Fibroblast of lung (primary cell): ENCODE measurements around the gene EXPH5. TPM values are rescaled to one million over a fixed set of nuclear protein-coding genes. Genes with fewer than 3 reads are reported as not detected.

Experiments used
- DNase-seq, 2 donors: peaks; one replicate each; pipeline versions ENCODE4 v3.0.0 to v3.0.0-alpha.2; 2010; ENCODE audit warnings: low read depth in 2 of 2
- H2AFZ ChIP-seq: 2 replicates; pipeline ENCODE4 v1.5.1; 2012; ENCODE audit warnings: low read length, control low read depth, inconsistent platforms
- H3K27ac ChIP-seq: 2 replicates; pipeline ENCODE4 v1.5.1; 2011; ENCODE audit warnings: low read length, control low read depth; ENCODE audit not compliant: insufficient read depth
- H3K27me3 ChIP-seq: 2 replicates; pipeline ENCODE4 v1.5.1; 2011; ENCODE audit warnings: mild to moderate bottlenecking, low read length; ENCODE audit not compliant: control insufficient read depth, insufficient read depth
- H3K36me3 ChIP-seq: 2 replicates; pipeline ENCODE4 v1.5.1; 2011; ENCODE audit warnings: low read length; ENCODE audit not compliant: control insufficient read depth, insufficient read depth
- H3K4me1 ChIP-seq: 2 replicates; pipeline ENCODE4 v1.5.1; 2011; ENCODE audit warnings: low read length; ENCODE audit not compliant: control insufficient read depth, insufficient read depth; ENCODE audit errors: extremely low read depth
- H3K4me2 ChIP-seq: 2 replicates; pipeline ENCODE4 v1.5.1; 2011; ENCODE audit warnings: low read length, control low read depth; ENCODE audit not compliant: insufficient read depth; ENCODE audit errors: extremely low read depth
- H3K4me3 ChIP-seq, 4 experiments: fragments of 200-600 bp in 1 of 4; sonication (generic) in 1 of 4; replicated peaks in 1 of 4; 2 replicates each; pipeline ENCODE4 v1.5.1; 2011 to 2016; ENCODE audit warnings: low read length in 4 of 4, low read depth in 3 of 4, mild to moderate bottlenecking in 3 of 4, control low read depth in 2 of 4, inconsistent platforms in 1 of 4, mixed read lengths in 1 of 4; ENCODE audit not compliant: insufficient read depth in 1 of 4; ENCODE audit errors: control extremely low read depth in 1 of 4
- H3K79me2 ChIP-seq: 2 replicates; pipeline ENCODE4 v1.5.1; 2012; ENCODE audit warnings: mild to moderate bottlenecking, low read length, inconsistent platforms; ENCODE audit not compliant: control insufficient read depth, insufficient read depth
- H3K9ac ChIP-seq: 2 replicates; pipeline ENCODE4 v1.5.1; 2011; ENCODE audit warnings: mild to moderate bottlenecking, low read length, control low read depth; ENCODE audit not compliant: insufficient read depth
- H3K9me3 ChIP-seq: 2 replicates; pipeline ENCODE4 v1.5.1; 2012; ENCODE audit warnings: low read depth, low read length; ENCODE audit not compliant: control insufficient read depth, insufficient read depth
- H4K20me1 ChIP-seq: 2 replicates; pipeline ENCODE4 v1.5.1; 2011; ENCODE audit warnings: low read length; ENCODE audit not compliant: control insufficient read depth, insufficient read depth; ENCODE audit errors: extremely low read depth
- EZH2 ChIP-seq: IDR thresholded peaks from 2 replicates; pipeline ENCODE4 v1.5.1; 2012; ENCODE audit warnings: low read length, control low read depth, mild to moderate bottlenecking; ENCODE audit errors: missing control alignments
- polyA plus RNA-seq, 2 donors: library from polyadenylated mRNA; depleted of rRNA in 1 of 2; stranded (reverse) in 1 of 2; unstranded in 1 of 2; fragments of >200 nt; gene quantifications; 2 replicates each; pipeline ENCODE4 v1.2.1, GENCODE V29; 2011 to 2012; ENCODE audit warnings: missing spikeins in 1 of 2
- total RNA-seq: library from RNA; depleted of rRNA; stranded (reverse); fragments of >200 nt; gene quantifications from 2 replicates; pipeline ENCODE4 v1.2.1, GENCODE V29; 2014
- TF ChIP-seq, protein P1 (sequence below), 2 donors: IDR thresholded peaks in 1 of 2; conservative IDR thresholded peaks in 1 of 2; 1 replicate in 1 of 2; 2 replicates in 1 of 2; pipeline ENCODE4 v1.5.1; 2011 to 2012; ENCODE audit warnings: low read length in 2 of 2, control low read depth in 1 of 2, inconsistent platforms in 1 of 2, low read depth in 1 of 2, mild to moderate bottlenecking in 1 of 2

EXPH5 gene
- total and polyA plus RNA-seq, 2 donors (not counting 1 experiment from before 2014, with no cell fraction given): 2.9 to 11.2 TPM

DNA sequence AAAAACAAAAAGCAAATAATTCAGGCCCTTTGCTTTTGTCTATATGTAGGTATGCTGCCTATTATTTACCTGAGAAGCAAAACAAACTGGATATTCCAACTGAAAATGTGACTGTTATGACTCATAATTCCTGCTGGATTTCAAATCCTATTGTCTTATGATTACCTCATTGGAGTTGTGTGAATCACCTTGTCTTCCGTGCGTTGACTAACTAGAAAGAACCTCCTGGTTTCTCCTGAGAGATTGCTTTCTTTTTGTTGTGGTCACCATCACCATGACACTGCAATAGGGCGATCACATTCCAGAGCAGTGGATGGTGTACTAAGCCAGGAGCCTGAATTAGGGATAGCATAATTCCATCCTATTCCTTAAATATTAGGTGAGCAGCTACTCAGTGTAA lies 23.0 kb upstream of the EXPH5 start:
- Histone ChIP-seq H2AFZ (no peak overlapping the region), H3K4me2 (no peak overlapping the region), H3K79me2 (no peaks in the 10 kb centered on the region), H3K4me3 (no peak overlapping the region), H3K9ac (no peak overlapping the region), H3K27me3 (no peaks in the 10 kb centered on the region), H3K36me3 (no peaks in the 10 kb centered on the region), H3K9me3 (no peaks in the 10 kb centered on the region), H4K20me1 (no peaks in the 10 kb centered on the region), H3K4me1 (no peaks in the 10 kb centered on the region), H3K27ac (no peak overlapping the region)
- DNase-seq: peak; percentile 7 to 97
- TF ChIP-seq, protein P1, sequence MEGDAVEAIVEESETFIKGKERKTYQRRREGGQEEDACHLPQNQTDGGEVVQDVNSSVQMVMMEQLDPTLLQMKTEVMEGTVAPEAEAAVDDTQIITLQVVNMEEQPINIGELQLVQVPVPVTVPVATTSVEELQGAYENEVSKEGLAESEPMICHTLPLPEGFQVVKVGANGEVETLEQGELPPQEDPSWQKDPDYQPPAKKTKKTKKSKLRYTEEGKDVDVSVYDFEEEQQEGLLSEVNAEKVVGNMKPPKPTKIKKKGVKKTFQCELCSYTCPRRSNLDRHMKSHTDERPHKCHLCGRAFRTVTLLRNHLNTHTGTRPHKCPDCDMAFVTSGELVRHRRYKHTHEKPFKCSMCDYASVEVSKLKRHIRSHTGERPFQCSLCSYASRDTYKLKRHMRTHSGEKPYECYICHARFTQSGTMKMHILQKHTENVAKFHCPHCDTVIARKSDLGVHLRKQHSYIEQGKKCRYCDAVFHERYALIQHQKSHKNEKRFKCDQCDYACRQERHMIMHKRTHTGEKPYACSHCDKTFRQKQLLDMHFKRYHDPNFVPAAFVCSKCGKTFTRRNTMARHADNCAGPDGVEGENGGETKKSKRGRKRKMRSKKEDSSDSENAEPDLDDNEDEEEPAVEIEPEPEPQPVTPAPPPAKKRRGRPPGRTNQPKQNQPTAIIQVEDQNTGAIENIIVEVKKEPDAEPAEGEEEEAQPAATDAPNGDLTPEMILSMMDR (conservative IDR thresholded peaks at IDR 0.05 in 1 of 2, IDR thresholded peaks at IDR 0.05 in 1 of 2; ENCODE audit: low read depth in 1 of 2, low read length in 2 of 2): no peak
- TF ChIP-seq EZH2: no peak

DNA sequence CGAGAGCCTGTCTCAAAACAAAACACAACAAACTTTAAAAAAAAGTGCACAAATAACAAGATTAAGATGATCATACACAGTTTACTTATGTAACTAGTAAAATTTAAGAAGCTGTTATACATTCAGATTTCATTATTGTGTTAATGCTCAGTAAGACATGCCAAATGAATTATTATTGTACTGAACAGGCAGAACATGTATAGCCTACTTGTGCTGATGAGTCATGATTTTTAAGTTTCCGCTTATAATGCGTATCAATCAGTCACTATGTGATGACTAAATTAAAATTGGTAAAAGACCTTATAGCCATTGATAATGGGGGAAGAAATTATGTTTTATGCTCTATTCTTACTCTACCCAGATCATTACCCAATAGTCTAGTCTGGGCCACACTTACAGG lies 20.5 kb upstream of the EXPH5 start:
- H3K79me2 ChIP-seq: no peaks in the 10 kb centered on the region
- DNase-seq: peak in 1 of 2 donors; percentile 10
- no peak overlapping the region for H3K9ac ChIP-seq

DNA sequence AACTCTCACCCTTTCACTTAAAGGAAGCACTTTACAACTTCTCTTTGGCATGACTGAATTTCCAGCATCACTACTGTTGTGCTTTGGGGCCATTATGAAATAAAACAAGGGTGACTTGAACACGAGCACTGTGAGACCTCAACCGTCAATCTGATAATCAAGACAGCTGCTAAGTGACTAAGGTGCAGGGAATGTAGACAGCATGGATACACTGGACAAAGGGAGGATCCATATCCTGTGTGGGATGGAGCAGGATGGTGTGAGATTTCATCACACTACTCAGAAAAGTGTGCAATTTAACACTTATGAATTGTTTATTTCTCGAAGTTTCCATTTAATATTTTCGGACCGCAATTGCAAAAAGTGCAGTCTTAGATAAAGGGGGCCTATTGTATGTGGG lies 16.1 kb upstream of the EXPH5 start:
- no peak overlapping the region for H3K9ac ChIP-seq
- peak; percentile 9 to 75 for DNase-seq
- H3K79me2 ChIP-seq: no peaks in the 10 kb centered on the region
- H3K27me3 ChIP-seq: no peaks in the 10 kb centered on the region
- no peak overlapping the region for H2AFZ ChIP-seq
- no peaks in the 10 kb centered on the region for H3K36me3 ChIP-seq
- H3K27ac ChIP-seq: no peak overlapping the region
- H4K20me1 ChIP-seq: no peaks in the 10 kb centered on the region
- no peak for TF ChIP-seq EZH2
- TF ChIP-seq, protein P1 (conservative IDR thresholded peaks at IDR 0.05 in 1 of 2, IDR thresholded peaks at IDR 0.05 in 1 of 2; ENCODE audit: low read depth in 1 of 2, low read length in 2 of 2): no peak
- H3K4me1 ChIP-seq: no peaks in the 10 kb centered on the region
- no peaks in the 10 kb centered on the region for H3K9me3 ChIP-seq
- no peak overlapping the region for H3K4me2 ChIP-seq
- no peak overlapping the region for H3K4me3 ChIP-seq

More for the DNA sequence above, 20.5 kb upstream of the EXPH5 start:
- H3K36me3 ChIP-seq: no peaks in the 10 kb centered on the region
- H3K4me1 ChIP-seq: no peaks in the 10 kb centered on the region
- H3K27me3 ChIP-seq: no peaks in the 10 kb centered on the region
- H3K4me3 ChIP-seq: no peak overlapping the region
- no peak overlapping the region for H2AFZ ChIP-seq
- TF ChIP-seq, protein P1 (conservative IDR thresholded peaks at IDR 0.05 in 1 of 2, IDR thresholded peaks at IDR 0.05 in 1 of 2; ENCODE audit: low read depth in 1 of 2, low read length in 2 of 2): no peak
- TF ChIP-seq EZH2: no peak
- H3K9me3 ChIP-seq: no peaks in the 10 kb centered on the region
- H3K27ac ChIP-seq: no peak overlapping the region
- no peak overlapping the region for H3K4me2 ChIP-seq
- no peaks in the 10 kb centered on the region for H4K20me1 ChIP-seq
